Ascending aorta (tissue), 2 donors: ENCODE measurements around the gene TFAP2C. TPM values are rescaled to one million over a fixed set of nuclear protein-coding genes. Genes with fewer than 3 reads are reported as not detected.

Source experiments
- DNase-seq, 2 donors: peaks; one replicate each; pipeline ENCODE4 v3.0.0-alpha.2; 2019; ENCODE audit warnings: low spot score in 2 of 2
- H3K27ac ChIP-seq, 2 donors: fragments of 200-600 bp; sonication (generic); one replicate each; pipeline ENCODE4 v1.5.1; 2016 to 2017; ENCODE audit warnings: mild to moderate bottlenecking in 1 of 2
- H3K27me3 ChIP-seq: fragments of 200-600 bp; sonication (generic); one replicate; pipeline ENCODE4 v1.5.1; 2017
- H3K36me3 ChIP-seq, 2 donors: fragments of 200-600 bp; sonication (generic); one replicate each; pipeline ENCODE4 v1.5.1; 2016
- H3K4me1 ChIP-seq, 2 donors: fragments of 200-600 bp; sonication (generic); one replicate each; pipeline ENCODE4 v1.5.1; 2016 to 2017; ENCODE audit warnings: mild to moderate bottlenecking in 1 of 2
- H3K4me3 ChIP-seq, 2 donors: fragments of 200-600 bp; sonication (generic); one replicate each; pipeline ENCODE4 v1.5.1; 2016 to 2017; ENCODE audit warnings: mild to moderate bottlenecking in 1 of 2
- H3K9me3 ChIP-seq, 2 donors: fragments of 200-600 bp; sonication (generic); one replicate each; pipeline ENCODE4 v1.5.1; 2016
- intact Hi-C: fragments of 100-400 bp; cut with DNase I; formaldehyde crosslinking; loops from one replicate; pipeline ENCODE4 v1.15.1; 2023
- total RNA-seq: library from RNA; depleted of rRNA; stranded (reverse); fragments of >200 nt; gene quantifications from one replicate; pipeline ENCODE4 v1.1.0, GENCODE V29; 2016
- TF ChIP-seq, protein P1 (sequence below), 3 experiments: fragments of 200-600 bp in 2 of 3; fragments of 450-650 bp in 1 of 3; sonication (generic) in 2 of 3; IDR thresholded peaks; one replicate each; pipeline ENCODE4 v1.5.1; 2016 to 2019; ENCODE audit warnings: antibody characterized with exemption in 3 of 3, mild to moderate bottlenecking in 1 of 3, moderate library complexity in 1 of 3

TFAP2C gene
- total RNA-seq, 1 donor from 2014 or later = 4.9 TPM

DNA sequence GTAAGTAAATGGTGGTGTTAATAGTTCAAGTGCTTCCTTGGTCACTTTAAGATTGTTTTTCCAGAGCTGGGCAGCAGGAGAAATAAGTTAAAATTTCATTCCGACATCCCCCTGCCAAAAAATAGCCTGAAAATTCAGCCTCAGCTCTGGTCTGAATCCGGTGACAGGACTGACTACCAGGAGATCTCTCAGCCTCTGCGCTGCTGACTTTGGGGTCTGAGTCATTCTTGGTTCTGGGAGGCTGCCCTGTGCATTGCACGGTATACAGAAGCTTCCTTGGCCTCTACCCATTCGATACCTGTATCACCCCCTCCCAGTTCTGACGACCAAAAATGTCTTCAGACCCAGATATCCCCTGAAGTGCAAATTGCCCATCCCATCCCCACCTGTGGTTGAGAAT is 36.3 kb upstream of the TFAP2C start:
- TF ChIP-seq, protein P1, sequence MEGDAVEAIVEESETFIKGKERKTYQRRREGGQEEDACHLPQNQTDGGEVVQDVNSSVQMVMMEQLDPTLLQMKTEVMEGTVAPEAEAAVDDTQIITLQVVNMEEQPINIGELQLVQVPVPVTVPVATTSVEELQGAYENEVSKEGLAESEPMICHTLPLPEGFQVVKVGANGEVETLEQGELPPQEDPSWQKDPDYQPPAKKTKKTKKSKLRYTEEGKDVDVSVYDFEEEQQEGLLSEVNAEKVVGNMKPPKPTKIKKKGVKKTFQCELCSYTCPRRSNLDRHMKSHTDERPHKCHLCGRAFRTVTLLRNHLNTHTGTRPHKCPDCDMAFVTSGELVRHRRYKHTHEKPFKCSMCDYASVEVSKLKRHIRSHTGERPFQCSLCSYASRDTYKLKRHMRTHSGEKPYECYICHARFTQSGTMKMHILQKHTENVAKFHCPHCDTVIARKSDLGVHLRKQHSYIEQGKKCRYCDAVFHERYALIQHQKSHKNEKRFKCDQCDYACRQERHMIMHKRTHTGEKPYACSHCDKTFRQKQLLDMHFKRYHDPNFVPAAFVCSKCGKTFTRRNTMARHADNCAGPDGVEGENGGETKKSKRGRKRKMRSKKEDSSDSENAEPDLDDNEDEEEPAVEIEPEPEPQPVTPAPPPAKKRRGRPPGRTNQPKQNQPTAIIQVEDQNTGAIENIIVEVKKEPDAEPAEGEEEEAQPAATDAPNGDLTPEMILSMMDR (IDR thresholded peaks at IDR 0.05) = no peak
- Histone ChIP-seq H3K4me1 (no peaks in the 10 kb centered on the region), H3K9me3 (no peaks in the 10 kb centered on the region), H3K4me3 (no peak overlapping the region), H3K36me3 (no peaks in the 10 kb centered on the region), H3K27me3 (no peaks in the 10 kb centered on the region), H3K27ac (no peak overlapping the region)
- intact Hi-C loops = no loop called here
- DNase-seq = no peak

DNA sequence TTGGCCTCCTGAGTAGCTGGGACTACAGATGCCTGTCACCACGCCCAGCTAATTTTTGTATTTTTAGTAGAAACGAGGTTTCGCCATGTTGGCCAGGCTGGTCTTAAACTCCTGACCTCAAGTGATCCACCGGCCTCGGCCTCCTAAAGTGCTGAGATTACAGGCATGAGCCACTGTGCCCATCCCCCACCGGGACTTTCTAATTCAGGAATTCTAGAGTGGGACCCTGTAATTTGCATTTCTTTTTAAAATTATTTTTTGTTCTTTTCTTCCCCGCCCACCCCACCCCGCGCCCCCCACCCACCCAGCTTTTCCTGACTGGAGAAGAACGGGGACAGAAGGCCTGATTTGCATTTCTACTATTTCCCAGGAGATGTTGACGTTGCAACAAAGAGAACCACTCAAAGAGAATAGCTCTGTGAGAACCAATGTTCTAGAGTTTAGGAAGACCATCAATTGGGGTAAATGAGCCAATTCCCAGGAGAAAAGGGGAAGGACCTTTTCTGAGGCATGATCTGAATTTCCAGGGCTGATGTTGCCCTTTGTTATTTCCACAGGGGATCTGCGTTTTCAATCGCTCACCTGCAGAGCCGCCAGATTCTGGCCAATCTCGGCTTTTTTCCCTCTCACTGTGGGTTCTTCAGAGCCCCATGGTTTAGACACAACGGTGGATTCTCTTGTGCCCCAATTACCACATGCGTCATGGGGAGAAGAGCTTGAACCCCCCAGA is 33.2 kb upstream of the TFAP2C start:
- intact Hi-C loops = no loop called here
- TF ChIP-seq, protein P1 (IDR thresholded peaks at IDR 0.05) = no peak
- no peaks in the 10 kb centered on the region for H3K27me3 ChIP-seq

DNA sequence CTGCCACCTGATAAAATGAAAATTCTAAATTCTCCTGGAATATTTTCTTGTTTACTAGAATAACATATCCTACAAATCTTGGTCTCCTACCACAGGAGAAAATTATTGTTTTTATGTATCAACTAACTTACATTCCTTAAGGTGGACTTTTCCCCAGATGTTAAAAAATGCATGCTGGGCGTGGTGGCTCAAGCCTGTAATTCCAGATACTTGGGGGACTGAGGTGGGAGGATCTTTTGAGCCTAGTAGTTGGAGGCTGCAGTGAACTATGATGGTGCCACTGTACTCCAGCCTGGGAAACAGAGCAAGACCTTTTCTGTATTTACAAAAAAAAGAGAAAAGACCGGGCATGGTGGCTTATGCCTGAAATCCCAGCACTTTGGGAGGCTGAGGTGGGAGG is 27.9 kb upstream of the TFAP2C start:
- no peak for DNase-seq
- no peaks in the 10 kb centered on the region for H3K9me3 ChIP-seq
- intact Hi-C loops = no loop called here
- no peak overlapping the region for H3K4me3 ChIP-seq
- no peaks in the 10 kb centered on the region for H3K27me3 ChIP-seq
- H3K4me1 ChIP-seq = no peaks in the 10 kb centered on the region
- H3K36me3 ChIP-seq = no peaks in the 10 kb centered on the region
- H3K27ac ChIP-seq = no peak overlapping the region
- TF ChIP-seq, protein P1 (IDR thresholded peaks at IDR 0.05) = no peak

More for the DNA sequence above, 33.2 kb upstream of the TFAP2C start:
- H3K4me1 ChIP-seq = no peaks in the 10 kb centered on the region
- no peak overlapping the region for H3K27ac ChIP-seq
- H3K36me3 ChIP-seq = no peaks in the 10 kb centered on the region
- H3K9me3 ChIP-seq = no peaks in the 10 kb centered on the region
- no peak for DNase-seq
- no peak overlapping the region for H3K4me3 ChIP-seq

DNA sequence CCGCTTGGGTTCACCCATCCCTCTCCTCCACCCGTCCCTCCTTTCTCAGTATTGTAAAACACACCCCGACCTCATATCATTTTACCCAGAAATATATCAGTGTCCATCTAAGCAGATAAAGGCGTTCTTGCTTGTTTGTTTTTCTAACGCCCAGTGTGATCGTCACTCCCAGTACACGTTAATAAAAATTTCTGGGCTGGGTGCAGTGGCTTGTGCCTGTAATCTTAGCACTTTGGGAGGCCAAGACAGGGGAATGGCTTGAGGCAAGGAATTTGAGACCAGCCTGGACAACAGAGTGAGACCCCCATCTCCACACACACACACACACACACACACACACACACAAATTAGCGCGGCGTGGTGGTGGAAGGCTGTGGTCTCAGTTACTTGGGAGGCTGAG is 24.4 kb upstream of the TFAP2C start:
- H3K9me3 ChIP-seq = no peaks in the 10 kb centered on the region
- TF ChIP-seq, protein P1 (IDR thresholded peaks at IDR 0.05) = no peak
- intact Hi-C loops = no loop called here
- H3K27ac ChIP-seq = no peak overlapping the region
- no peaks in the 10 kb centered on the region for H3K4me1 ChIP-seq
- H3K27me3 ChIP-seq = no peaks in the 10 kb centered on the region
- no peak for DNase-seq
- no peaks in the 10 kb centered on the region for H3K36me3 ChIP-seq
- no peak overlapping the region for H3K4me3 ChIP-seq

DNA sequence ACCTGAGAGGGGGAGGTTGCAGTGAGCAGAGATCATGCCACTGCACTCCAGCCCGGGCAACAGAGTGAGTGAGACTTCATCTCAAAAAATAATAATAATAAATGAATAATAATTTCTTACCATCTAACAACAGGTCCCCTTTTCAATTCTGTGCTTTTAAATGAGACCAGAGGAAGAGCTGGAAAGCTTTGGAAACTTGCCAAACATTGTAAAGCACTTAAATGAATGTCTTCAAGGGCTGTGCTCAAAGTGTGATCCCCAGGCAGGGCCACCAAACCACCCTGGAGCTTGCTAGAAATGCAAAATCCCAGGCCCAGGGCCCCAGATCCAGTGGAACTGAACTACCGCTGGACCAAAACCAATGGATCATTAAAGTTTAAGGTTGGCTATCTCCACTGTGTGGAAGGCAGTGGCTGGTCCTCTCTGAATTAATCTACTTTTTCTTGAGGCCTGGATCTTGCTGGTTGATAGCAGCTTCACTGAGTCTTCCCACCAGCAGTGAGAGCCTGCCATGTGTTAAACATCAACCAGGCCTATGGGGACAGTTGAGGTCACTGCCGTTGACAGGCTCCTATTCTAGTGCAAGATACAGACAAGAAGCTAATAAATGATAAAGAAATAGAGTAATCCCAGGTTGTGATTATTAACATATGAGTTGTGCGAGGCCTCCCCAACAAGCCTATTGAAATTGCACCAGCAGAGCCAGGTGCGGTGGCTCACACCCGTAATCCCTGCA is 23.7 kb upstream of the TFAP2C start:
- no peaks in the 10 kb centered on the region for H3K36me3 ChIP-seq
- no peaks in the 10 kb centered on the region for H3K4me1 ChIP-seq
- H3K27ac ChIP-seq = no peak overlapping the region
- no peaks in the 10 kb centered on the region for H3K9me3 ChIP-seq
- intact Hi-C loops = no loop called here
- H3K4me3 ChIP-seq = no peak overlapping the region
- no peaks in the 10 kb centered on the region for H3K27me3 ChIP-seq
- TF ChIP-seq, protein P1 (IDR thresholded peaks at IDR 0.05) = no peak
- DNase-seq = no peak
